Lung (tissue), 16 donors: ENCODE data around the gene VPS39. TPM values are rescaled to one million over a fixed set of nuclear protein-coding genes. Genes with fewer than 3 reads are reported as not detected.

Source experiments
- ATAC-seq: fragments of 200-7000 bp; cut with Tn5 transposase; one replicate; pipeline ENCODE4 v1.9.1; 2020; ENCODE audit warnings: moderate number of reproducible peaks; ENCODE audit not compliant: insufficient read depth, low FRiP score
- DNase-seq, 3 donors: peaks; one replicate each; pipeline ENCODE4 v3.0.0-alpha.2; 2013 to 2017
- H3K27ac ChIP-seq, 2 donors: one replicate each; pipeline ENCODE4 v1.5.1; 2013; ENCODE audit warnings: mild to moderate bottlenecking in 2 of 2, moderate library complexity in 2 of 2, control low read depth in 1 of 2, inconsistent platforms in 1 of 2, low read depth in 1 of 2, low read length in 1 of 2
- H3K27me3 ChIP-seq, 3 donors: one replicate each; pipeline ENCODE4 v1.5.1; 2013; ENCODE audit warnings: low read length in 2 of 3; ENCODE audit not compliant: control insufficient read depth in 3 of 3, insufficient read depth in 3 of 3
- H3K36me3 ChIP-seq, 4 donors: one replicate each; pipeline ENCODE4 v1.5.1; 2013; ENCODE audit warnings: low read length in 4 of 4, mild to moderate bottlenecking in 1 of 4, moderate library complexity in 1 of 4; ENCODE audit not compliant: control insufficient read depth in 4 of 4, insufficient read depth in 4 of 4
- H3K4me1 ChIP-seq, 5 donors: one replicate each; pipeline ENCODE4 v1.5.1; 2013; ENCODE audit warnings: low read length in 5 of 5, mild to moderate bottlenecking in 2 of 5, moderate library complexity in 1 of 5; ENCODE audit not compliant: control insufficient read depth in 5 of 5, insufficient read depth in 5 of 5
- H3K4me3 ChIP-seq: one replicate; pipeline ENCODE4 v1.5.1; 2013; ENCODE audit warnings: mild to moderate bottlenecking, control low read depth, moderate library complexity
- H3K9ac ChIP-seq, 2 donors: one replicate each; pipeline ENCODE4 v1.5.1; 2013; ENCODE audit warnings: low read length in 2 of 2, control low read depth in 1 of 2; ENCODE audit not compliant: insufficient read depth in 1 of 2
- H3K9me3 ChIP-seq, 4 donors: one replicate each; pipeline ENCODE4 v1.5.1; 2013; ENCODE audit warnings: low read length in 3 of 4, mild to moderate bottlenecking in 1 of 4, moderate library complexity in 1 of 4; ENCODE audit not compliant: control insufficient read depth in 4 of 4, insufficient read depth in 3 of 4
- CTCF ChIP-seq: IDR thresholded peaks from 2 replicates; pipeline ENCODE4 v1.5.1; 2012; ENCODE audit warnings: mild to moderate bottlenecking; ENCODE audit errors: control extremely low read depth, extremely low read depth
- WGBS, 2 donors: extraction: QIAGEN DNeasy Blood & Tissue Kit; methylation state at CpG; one replicate each; pipeline ENCODE4 v1.1.7; 2013; 5-methylcytosine and 5-hydroxymethylcytosine counted together
- long read RNA-seq, 5 donors: transcript quantifications; one replicate each; lab custom pipeline, GENCODE V29; 2026
- polyA plus RNA-seq, 2 donors: library from polyadenylated mRNA; stranded (reverse); fragments of 200-250 nt; gene quantifications; one replicate each; pipeline ENCODE4 v1.2.1, GENCODE V29; 2013
- total RNA-seq, 2 donors: library from RNA; depleted of rRNA in 1 of 2; stranded (reverse); fragments of >200 nt in 1 of 2; gene quantifications; one replicate each; pipeline ENCODE4 v1.2.1, GENCODE V29; 2014 to 2021
- donor health status: control.
- donor health status: control.
- donor health status: Bipolar disorder and iron deficiency.
- donor health status: healthy.
- donor health status: DM: yes; HTN: yes; CAD: no.

The VPS39 gene
- total RNA-seq (10 to 100 TPM; 63.8 to 99.1 TPM), polyA plus RNA-seq (10 to 100 TPM; 29.4 to 39.3 TPM)
- long read RNA-seq, donor 1, full-length matches to known transcripts = 36 of 36 reads
- long read RNA-seq, donor 1, partial matches to known transcripts = 0 of 36 reads
- long read RNA-seq, donor 1, other reads (novel, unspliced or antisense) = 0 of 36 reads
- long read RNA-seq, donor 2, full-length matches to known transcripts = 22 of 22 reads
- long read RNA-seq, donor 2, partial matches to known transcripts = 0 of 22 reads
- long read RNA-seq, donor 2, other reads (novel, unspliced or antisense) = 0 of 22 reads
- long read RNA-seq, donor 3, full-length matches to known transcripts = 26 of 26 reads
- long read RNA-seq, donor 3, partial matches to known transcripts = 0 of 26 reads
- long read RNA-seq, donor 3, other reads (novel, unspliced or antisense) = 0 of 26 reads
- long read RNA-seq, donor 4, full-length matches to known transcripts = 16 of 16 reads
- long read RNA-seq, donor 4, partial matches to known transcripts = 0 of 16 reads
- long read RNA-seq, donor 4, other reads (novel, unspliced or antisense) = 0 of 16 reads
- long read RNA-seq, donor 5, full-length matches to known transcripts = 49 of 54 reads
- long read RNA-seq, donor 5, partial matches to known transcripts = 5 of 54 reads
- long read RNA-seq, donor 5, other reads (novel, unspliced or antisense) = 0 of 54 reads

DNA sequence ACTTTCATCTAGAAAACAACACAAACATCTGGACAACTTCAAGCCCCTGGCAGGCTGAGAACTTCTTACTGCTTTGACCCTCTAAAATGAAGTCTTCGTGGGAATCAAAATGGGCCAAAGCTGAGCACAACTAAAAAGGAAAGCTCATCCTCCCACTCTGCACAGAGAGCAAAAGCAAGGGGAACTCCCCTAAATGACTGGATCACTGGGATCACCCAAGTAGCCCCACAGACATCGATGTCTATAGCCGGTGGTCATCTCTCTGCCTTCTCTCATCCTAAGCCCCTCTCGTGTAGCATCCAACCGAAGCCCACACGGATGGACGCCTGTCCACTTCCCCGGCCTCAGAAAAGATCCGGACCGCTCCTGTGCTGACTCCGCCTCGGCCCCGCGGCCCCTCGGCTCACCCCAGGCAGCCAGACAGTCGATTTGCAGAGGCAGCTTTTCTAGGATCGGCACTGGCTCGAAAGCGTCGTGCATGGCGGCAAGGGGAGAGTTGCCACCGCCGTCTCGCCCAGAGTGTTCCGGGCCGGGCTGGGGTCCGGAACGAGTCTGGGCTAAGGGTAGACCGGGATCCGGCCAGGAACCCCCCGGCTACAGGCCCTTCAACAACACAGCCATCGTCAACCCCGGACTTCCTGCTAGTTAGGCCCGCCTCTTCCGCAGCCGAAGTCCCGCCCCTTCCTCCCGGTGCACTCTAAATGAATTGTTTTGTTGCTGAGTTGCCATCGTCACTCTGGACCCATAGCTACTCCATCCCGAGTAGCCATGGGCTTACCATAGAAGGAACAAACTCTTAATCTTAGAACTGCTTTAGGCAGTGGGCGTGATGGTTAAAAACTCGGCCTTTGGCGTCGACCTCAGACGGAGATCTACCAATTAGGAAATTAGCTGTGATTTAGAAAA is at the start of gene VPS39:
TSS of gene VPS39 (minus strand) at position 631 of the 906 bp plus-strand sequence. CDS start at position 480, 151 bp downstream.
- DNase-seq (peak; percentile 91 to 94 (median 92)), ATAC-seq (peak; percentile 88)
- Histone ChIP-seq H3K27ac (peak within 1 kb of the TSS; percentile 50 to 99), H3K4me1 (peaks cover 2 to 19% (median 14%) of the 10 kb centered on the region in 5 donors), H3K4me3 (peak within 1 kb of the TSS; percentile 100), H3K36me3 (peaks cover 2 to 22% (median 11%) of the 10 kb centered on the region in 4 donors), H3K27me3 (no peaks in the 10 kb centered on the region), H3K9me3 (no peaks in the 10 kb centered on the region), H3K9ac (peak within 1 kb of the TSS; percentile 92 to 97)
- TF ChIP-seq CTCF = no peak
- 2% methylated on average over 45 of the region's 45 CpGs for whole genome bisulfite sequencing, 2 donors

GRCh38 chr15:42253300-42253699 is 45.2 kb upstream of the VPS39 start:
- DNase-seq (no peak), ATAC-seq (no peak)
- no peak overlapping the region for H3K4me3 ChIP-seq
- no peak for TF ChIP-seq CTCF
- peaks cover 0 to 1% (median 0%) of the 10 kb centered on the region in 5 donors for H3K4me1 ChIP-seq
- peaks cover 16 to 50% (median 28%) of the 10 kb centered on the region in 4 donors for H3K36me3 ChIP-seq
- no peak overlapping the region for H3K9ac ChIP-seq
- H3K27ac ChIP-seq = no peak overlapping the region
- H3K27me3 ChIP-seq = no peaks in the 10 kb centered on the region
- H3K9me3 ChIP-seq = peaks cover 0 to 5% (median 2%) of the 10 kb centered on the region in 4 donors
- WGBS, 2 donors = 79 to 90% methylated on average over 2 of the region's 2 CpGs

GRCh38 chr15:42240823-42241222 is 32.7 kb upstream of the VPS39 start:
- H3K27me3 ChIP-seq = no peaks in the 10 kb centered on the region
- H3K4me1 ChIP-seq = peaks cover 0 to 1% (median 0%) of the 10 kb centered on the region in 5 donors
- H3K27ac ChIP-seq = no peak overlapping the region
- ATAC-seq (no peak), DNase-seq (no peak)
- H3K36me3 ChIP-seq = peaks cover 9 to 24% (median 21%) of the 10 kb centered on the region in 4 donors
- H3K9me3 ChIP-seq = no peaks in the 10 kb centered on the region
- no peak for TF ChIP-seq CTCF
- 87 to 92% methylated on average over 1 of the region's 1 CpG for WGBS, 2 donors
- H3K9ac ChIP-seq = no peak overlapping the region
- no peak overlapping the region for H3K4me3 ChIP-seq
